ENCODE measurements around the gene KAZALD1. TPM values are rescaled to one million over a fixed set of nuclear protein-coding genes. Genes with fewer than 3 reads are reported as not detected.

The KAZALD1 gene
- total RNA-seq, 3 donors from 2014 or later: 2.8 to 4.9 (median 4.5) TPM

DNA sequence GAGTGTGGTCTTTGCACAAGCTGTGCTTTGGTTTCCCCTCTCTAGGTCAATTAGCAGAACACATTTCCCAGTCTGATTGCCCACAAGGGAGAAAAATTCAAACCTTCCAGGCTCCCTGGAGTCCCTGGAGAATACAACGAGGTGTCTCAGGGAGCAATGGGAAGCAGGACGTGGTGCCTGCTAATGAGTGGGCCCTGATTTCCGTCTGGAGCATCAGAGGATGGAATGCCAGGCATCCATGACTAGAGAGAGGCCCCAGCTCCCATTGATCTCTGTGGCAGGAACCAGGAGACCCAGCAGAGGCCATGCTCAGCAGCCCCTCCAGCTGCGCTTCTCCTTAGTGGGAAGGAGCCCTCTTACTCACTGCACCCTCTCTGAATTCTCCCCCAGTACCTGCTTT lies 36.1 kb downstream of the KAZALD1 start:
- H3K27ac ChIP-seq: no peak overlapping the region
- TF ChIP-seq POLR2AphosphoS5 (IDR thresholded peaks at IDR 0.05) (no peak), POLR2A (IDR thresholded peaks at IDR 0.05) (no peak)
- TF ChIP-seq, protein P1, sequence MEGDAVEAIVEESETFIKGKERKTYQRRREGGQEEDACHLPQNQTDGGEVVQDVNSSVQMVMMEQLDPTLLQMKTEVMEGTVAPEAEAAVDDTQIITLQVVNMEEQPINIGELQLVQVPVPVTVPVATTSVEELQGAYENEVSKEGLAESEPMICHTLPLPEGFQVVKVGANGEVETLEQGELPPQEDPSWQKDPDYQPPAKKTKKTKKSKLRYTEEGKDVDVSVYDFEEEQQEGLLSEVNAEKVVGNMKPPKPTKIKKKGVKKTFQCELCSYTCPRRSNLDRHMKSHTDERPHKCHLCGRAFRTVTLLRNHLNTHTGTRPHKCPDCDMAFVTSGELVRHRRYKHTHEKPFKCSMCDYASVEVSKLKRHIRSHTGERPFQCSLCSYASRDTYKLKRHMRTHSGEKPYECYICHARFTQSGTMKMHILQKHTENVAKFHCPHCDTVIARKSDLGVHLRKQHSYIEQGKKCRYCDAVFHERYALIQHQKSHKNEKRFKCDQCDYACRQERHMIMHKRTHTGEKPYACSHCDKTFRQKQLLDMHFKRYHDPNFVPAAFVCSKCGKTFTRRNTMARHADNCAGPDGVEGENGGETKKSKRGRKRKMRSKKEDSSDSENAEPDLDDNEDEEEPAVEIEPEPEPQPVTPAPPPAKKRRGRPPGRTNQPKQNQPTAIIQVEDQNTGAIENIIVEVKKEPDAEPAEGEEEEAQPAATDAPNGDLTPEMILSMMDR (IDR thresholded peaks at IDR 0.05): no peak
- no peaks in the 10 kb centered on the region for H3K4me1 ChIP-seq
- DNase-seq (ENCODE audit: low spot score in 2 of 2): no peak
- H3K27me3 ChIP-seq: peaks cover 0 to 37% of the 10 kb centered on the region in 2 donors
- H3K4me3 ChIP-seq: no peak overlapping the region
- intact Hi-C loops (cut with DNase I; ENCODE audit: low total_unique reads): no loop called here
- no peaks in the 10 kb centered on the region for H3K36me3 ChIP-seq
- H3K9me3 ChIP-seq: no peaks in the 10 kb centered on the region

DNA sequence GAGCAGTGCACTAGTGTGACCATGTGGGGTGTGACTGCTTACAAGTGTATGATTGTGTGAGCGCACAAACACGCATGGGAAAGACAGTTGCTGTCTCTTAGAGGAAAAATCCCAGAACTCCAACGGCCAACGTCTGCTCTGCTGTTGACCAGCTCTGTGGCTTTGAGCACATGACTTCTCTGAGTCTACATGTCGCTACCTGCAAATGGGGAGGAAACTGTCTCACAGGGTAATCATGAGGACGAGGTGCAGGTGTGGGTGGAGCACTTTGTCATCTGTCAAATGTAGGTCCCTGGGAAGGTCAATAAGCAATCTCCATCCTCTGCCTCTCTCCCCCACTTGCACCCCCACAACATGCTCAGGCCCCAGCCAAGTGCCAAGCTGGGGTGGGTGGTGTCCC lies 38.1 kb downstream of the KAZALD1 start:
- H3K27me3 ChIP-seq: peaks cover 0 to 30% of the 10 kb centered on the region in 2 donors

DNA sequence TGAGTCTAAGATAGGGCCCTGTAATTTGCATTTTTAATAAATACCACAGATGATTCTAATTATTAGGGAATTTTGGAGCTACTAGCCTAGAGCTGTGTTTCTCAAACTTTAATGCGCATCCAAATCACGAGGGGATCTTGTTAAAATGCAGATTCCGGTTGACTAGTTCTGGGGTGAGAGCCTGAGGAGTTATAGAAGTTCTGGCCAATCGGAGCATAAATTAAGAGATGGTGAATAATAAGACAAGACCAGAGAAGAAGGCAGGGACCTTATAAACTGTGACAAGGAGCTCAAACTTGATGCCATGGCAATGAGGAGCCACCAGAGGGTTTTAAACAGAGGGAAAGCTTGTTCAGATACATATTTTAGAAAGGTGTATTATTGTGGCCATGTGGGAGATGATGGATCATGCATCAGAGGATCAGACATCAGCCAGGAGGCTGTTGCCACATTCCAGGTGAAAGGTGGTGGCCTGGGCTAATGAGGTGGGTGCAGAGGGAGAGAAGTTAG lies 39.6 kb downstream of the KAZALD1 start:
- H3K27ac ChIP-seq: no peak overlapping the region
- H3K9me3 ChIP-seq: no peaks in the 10 kb centered on the region
- intact Hi-C loops (cut with DNase I; ENCODE audit: low total_unique reads): no loop called here
- no peaks in the 10 kb centered on the region for H3K36me3 ChIP-seq
- no peak for DNase-seq (ENCODE audit: low spot score in 2 of 2)
- no peaks in the 10 kb centered on the region for H3K4me1 ChIP-seq
- TF ChIP-seq, protein P1 (IDR thresholded peaks at IDR 0.05): no peak
- TF ChIP-seq POLR2A (IDR thresholded peaks at IDR 0.05): no peak
- no peak for TF ChIP-seq POLR2AphosphoS5 (IDR thresholded peaks at IDR 0.05)
- H3K27me3 ChIP-seq: peaks cover 0 to 30% of the 10 kb centered on the region in 2 donors
- H3K4me3 ChIP-seq: no peak overlapping the region

More for the DNA sequence above, 38.1 kb downstream of the KAZALD1 start:
- Histone ChIP-seq H3K4me1 (no peaks in the 10 kb centered on the region), H3K27ac (no peak overlapping the region), H3K36me3 (no peaks in the 10 kb centered on the region), H3K4me3 (no peak overlapping the region), H3K9me3 (no peaks in the 10 kb centered on the region)
- no peak for DNase-seq (ENCODE audit: low spot score in 2 of 2)
- TF ChIP-seq POLR2AphosphoS5 (IDR thresholded peaks at IDR 0.05) (no peak), POLR2A (IDR thresholded peaks at IDR 0.05) (no peak)
- TF ChIP-seq, protein P1 (IDR thresholded peaks at IDR 0.05): no peak
- intact Hi-C loops (cut with DNase I; ENCODE audit: low total_unique reads): no loop called here

DNA sequence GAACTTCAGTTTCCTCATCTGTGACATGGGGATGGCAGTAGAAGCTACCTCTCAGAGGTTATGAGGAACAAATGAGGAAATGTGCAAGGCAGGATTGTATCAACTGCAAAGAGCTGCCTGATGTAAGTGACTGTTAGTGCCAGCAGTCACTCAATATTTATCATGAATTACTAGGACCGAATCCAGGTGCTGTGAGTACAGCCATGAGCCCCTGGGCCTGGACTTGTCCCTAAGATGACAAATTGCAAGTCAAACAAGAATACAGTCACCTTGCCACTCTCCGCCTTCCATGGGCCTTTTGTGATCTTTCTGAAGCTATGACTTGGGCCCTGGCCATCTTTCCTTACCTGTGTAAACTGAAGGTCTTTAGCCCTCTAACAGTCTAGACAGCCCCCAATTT lies 41.6 kb downstream of the KAZALD1 start:
- H3K4me3 ChIP-seq: no peak overlapping the region
- no peaks in the 10 kb centered on the region for H3K4me1 ChIP-seq
- H3K36me3 ChIP-seq: no peaks in the 10 kb centered on the region
- TF ChIP-seq POLR2AphosphoS5 (IDR thresholded peaks at IDR 0.05) (no peak), POLR2A (IDR thresholded peaks at IDR 0.05) (no peak)
- TF ChIP-seq, protein P1 (IDR thresholded peaks at IDR 0.05): no peak
- no peaks in the 10 kb centered on the region for H3K9me3 ChIP-seq
- peaks cover 0 to 42% of the 10 kb centered on the region in 2 donors for H3K27me3 ChIP-seq
- intact Hi-C loops (cut with DNase I; ENCODE audit: low total_unique reads): no loop called here
- no peak overlapping the region for H3K27ac ChIP-seq
- DNase-seq (ENCODE audit: low spot score in 2 of 2): no peak

DNA sequence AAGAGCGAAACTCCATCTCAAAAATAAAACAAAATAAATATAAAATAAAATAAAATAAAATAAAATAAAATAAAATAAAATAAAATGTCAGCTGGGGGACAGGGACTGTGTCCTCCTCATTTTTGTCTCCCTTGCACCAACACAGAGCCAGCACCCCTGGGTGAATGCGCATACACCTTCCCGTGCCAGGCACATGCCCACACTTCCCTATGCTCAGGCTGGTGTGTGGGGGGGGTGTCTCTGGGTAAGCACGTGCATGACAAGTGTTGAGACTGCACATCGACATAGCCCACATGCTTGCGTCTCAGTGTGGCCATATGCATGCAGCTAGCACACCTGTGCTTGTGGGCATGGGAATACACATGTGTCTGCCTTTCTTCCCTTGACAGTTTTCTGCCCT lies 44.6 kb downstream of the KAZALD1 start:
- intact Hi-C loops (cut with DNase I; ENCODE audit: low total_unique reads): no loop called here
- Histone ChIP-seq H3K27ac (no peak overlapping the region), H3K4me1 (no peaks in the 10 kb centered on the region), H3K9me3 (no peaks in the 10 kb centered on the region), H3K36me3 (no peaks in the 10 kb centered on the region), H3K27me3 (peaks cover 0 to 21% of the 10 kb centered on the region in 2 donors), H3K4me3 (no peak overlapping the region)
- DNase-seq (ENCODE audit: low spot score in 2 of 2): no peak
- TF ChIP-seq, protein P1 (IDR thresholded peaks at IDR 0.05): no peak
- TF ChIP-seq POLR2AphosphoS5 (IDR thresholded peaks at IDR 0.05) (no peak), POLR2A (IDR thresholded peaks at IDR 0.05) (no peak)
